B cell (primary cell): Measurements from ENCODE around the gene IL1RL1.

Experiments
- EZH2 ChIP-seq: IDR thresholded peaks from 2 replicates; pipeline ENCODE4 v1.6.1; 2012; ENCODE audit warnings: borderline replicate concordance, low read depth, mild to moderate bottlenecking, moderate library complexity, low read length; ENCODE audit not compliant: insufficient read depth, poor library complexity, severe bottlenecking
- TF ChIP-seq, protein P1 (sequence below): fragments of 200-600 bp; IDR thresholded peaks from one replicate; pipeline ENCODE4 v1.8.0; 2022; ENCODE audit warnings: antibody characterized with exemption, mild to moderate bottlenecking

DNA sequence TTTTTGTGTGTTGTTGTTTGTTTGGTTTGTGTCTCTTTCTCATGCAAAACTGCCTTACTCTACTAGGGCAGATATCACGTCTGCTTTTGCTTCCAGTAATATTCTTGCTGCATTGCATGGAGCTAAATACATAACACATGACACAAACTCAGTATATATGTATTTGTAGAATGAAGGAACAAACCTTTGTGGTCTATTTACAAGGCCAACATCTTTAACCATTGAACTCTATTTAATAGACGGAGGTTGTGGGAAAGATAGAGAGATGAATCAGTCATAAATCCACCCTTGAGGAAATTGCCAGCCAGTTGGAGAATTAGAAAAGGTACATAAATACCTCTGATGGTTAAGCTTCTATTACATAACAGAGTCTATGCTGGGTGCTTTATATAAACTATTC is 26.0 kb upstream of the IL1RL1 start:
- TF ChIP-seq, protein P1, sequence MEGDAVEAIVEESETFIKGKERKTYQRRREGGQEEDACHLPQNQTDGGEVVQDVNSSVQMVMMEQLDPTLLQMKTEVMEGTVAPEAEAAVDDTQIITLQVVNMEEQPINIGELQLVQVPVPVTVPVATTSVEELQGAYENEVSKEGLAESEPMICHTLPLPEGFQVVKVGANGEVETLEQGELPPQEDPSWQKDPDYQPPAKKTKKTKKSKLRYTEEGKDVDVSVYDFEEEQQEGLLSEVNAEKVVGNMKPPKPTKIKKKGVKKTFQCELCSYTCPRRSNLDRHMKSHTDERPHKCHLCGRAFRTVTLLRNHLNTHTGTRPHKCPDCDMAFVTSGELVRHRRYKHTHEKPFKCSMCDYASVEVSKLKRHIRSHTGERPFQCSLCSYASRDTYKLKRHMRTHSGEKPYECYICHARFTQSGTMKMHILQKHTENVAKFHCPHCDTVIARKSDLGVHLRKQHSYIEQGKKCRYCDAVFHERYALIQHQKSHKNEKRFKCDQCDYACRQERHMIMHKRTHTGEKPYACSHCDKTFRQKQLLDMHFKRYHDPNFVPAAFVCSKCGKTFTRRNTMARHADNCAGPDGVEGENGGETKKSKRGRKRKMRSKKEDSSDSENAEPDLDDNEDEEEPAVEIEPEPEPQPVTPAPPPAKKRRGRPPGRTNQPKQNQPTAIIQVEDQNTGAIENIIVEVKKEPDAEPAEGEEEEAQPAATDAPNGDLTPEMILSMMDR: no peak
- no peak for TF ChIP-seq EZH2
